ENCODE results near the gene SARNP. TPM values are rescaled to one million over a fixed set of nuclear protein-coding genes. Genes with fewer than 3 reads are reported as not detected.

The SARNP gene
- total and polyA plus RNA-seq, 10 of the 15 experiments (the other 5 are each of a cell fraction or from before 2014, with no cell fraction given): 77.6 to 445 (median 188) TPM

GRCh38 chr12:55728939-55729818, 88.3 kb downstream of the SARNP start, which contains the start of gene CD63 (continued):
- TF ChIP-seq TCF12 (IDR thresholded peaks at IDR 0.05; ENCODE audit: low read depth, low read length): peak; percentile 67; the same call in 1 of the 2 replicates
- no peak for TF ChIP-seq SREBF2 (IDR thresholded peaks at IDR 0.05; ENCODE audit: low read length)
- no peak for TF ChIP-seq WRNIP1 (IDR thresholded peaks at IDR 0.05; ENCODE audit: borderline replicate concordance, low read depth, low read length)
- TF ChIP-seq HDAC6 (IDR thresholded peaks at IDR 0.05; ENCODE audit: unreplicated experiment): no peak
- no peak for TF ChIP-seq JUNB (IDR thresholded peaks at IDR 0.05)
- TF ChIP-seq SMARCA5 (IDR thresholded peaks at IDR 0.05): peak; percentile 63; the same call in 1 of the 2 replicates
- TF ChIP-seq, protein P1, sequence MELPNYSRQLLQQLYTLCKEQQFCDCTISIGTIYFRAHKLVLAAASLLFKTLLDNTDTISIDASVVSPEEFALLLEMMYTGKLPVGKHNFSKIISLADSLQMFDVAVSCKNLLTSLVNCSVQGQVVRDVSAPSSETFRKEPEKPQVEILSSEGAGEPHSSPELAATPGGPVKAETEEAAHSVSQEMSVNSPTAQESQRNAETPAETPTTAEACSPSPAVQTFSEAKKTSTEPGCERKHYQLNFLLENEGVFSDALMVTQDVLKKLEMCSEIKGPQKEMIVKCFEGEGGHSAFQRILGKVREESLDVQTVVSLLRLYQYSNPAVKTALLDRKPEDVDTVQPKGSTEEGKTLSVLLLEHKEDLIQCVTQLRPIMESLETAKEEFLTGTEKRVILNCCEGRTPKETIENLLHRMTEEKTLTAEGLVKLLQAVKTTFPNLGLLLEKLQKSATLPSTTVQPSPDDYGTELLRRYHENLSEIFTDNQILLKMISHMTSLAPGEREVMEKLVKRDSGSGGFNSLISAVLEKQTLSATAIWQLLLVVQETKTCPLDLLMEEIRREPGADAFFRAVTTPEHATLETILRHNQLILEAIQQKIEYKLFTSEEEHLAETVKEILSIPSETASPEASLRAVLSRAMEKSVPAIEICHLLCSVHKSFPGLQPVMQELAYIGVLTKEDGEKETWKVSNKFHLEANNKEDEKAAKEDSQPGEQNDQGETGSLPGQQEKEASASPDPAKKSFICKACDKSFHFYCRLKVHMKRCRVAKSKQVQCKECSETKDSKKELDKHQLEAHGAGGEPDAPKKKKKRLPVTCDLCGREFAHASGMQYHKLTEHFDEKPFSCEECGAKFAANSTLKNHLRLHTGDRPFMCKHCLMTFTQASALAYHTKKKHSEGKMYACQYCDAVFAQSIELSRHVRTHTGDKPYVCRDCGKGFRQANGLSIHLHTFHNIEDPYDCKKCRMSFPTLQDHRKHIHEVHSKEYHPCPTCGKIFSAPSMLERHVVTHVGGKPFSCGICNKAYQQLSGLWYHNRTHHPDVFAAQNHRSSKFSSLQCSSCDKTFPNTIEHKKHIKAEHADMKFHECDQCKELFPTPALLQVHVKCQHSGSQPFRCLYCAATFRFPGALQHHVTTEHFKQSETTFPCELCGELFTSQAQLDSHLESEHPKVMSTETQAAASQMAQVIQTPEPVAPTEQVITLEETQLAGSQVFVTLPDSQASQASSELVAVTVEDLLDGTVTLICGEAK (IDR thresholded peaks at IDR 0.05; ENCODE audit: borderline replicate concordance): no peak
- peak; percentile 74 for TF ChIP-seq POLR2AphosphoS5 (IDR thresholded peaks at IDR 0.05; ENCODE audit: low read length)
- no peak for TF ChIP-seq SMAD1 (IDR thresholded peaks at IDR 0.05; ENCODE audit: low read depth, partially characterized antibody)
- TF ChIP-seq CREM (IDR thresholded peaks at IDR 0.05; ENCODE audit: low read depth): peak; percentile 56
- no peak for TF ChIP-seq ESRRA (IDR thresholded peaks at IDR 0.05; ENCODE audit: low read length)
- no peak for TF ChIP-seq E2F4 (IDR thresholded peaks at IDR 0.05; ENCODE audit: low read depth, low read length)
- no peak for TF ChIP-seq ZZZ3 (IDR thresholded peaks at IDR 0.05; ENCODE audit: control insufficient read depth, insufficient read length, low read depth)
- TF ChIP-seq, protein P2, sequence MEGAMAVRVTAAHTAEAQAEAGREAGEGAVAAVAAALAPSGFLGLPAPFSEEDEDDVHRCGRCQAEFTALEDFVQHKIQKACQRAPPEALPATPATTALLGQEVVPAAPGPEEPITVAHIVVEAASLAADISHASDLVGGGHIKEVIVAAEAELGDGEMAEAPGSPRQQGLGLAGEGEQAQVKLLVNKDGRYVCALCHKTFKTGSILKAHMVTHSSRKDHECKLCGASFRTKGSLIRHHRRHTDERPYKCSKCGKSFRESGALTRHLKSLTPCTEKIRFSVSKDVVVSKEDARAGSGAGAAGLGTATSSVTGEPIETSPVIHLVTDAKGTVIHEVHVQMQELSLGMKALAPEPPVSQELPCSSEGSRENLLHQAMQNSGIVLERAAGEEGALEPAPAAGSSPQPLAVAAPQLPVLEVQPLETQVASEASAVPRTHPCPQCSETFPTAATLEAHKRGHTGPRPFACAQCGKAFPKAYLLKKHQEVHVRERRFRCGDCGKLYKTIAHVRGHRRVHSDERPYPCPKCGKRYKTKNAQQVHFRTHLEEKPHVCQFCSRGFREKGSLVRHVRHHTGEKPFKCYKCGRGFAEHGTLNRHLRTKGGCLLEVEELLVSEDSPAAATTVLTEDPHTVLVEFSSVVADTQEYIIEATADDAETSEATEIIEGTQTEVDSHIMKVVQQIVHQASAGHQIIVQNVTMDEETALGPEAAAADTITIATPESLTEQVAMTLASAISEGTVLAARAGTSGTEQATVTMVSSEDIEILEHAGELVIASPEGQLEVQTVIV (IDR thresholded peaks at IDR 0.05; ENCODE audit: borderline replicate concordance, partially characterized antibody): peak; percentile 57
- no peak for TF ChIP-seq FOXK2 (IDR thresholded peaks at IDR 0.05)
- no peak for TF ChIP-seq CUX1 (IDR thresholded peaks at IDR 0.05; ENCODE audit: insufficient replicate concordance, low read depth, low read length)
- no peak for TF ChIP-seq ZNF622 (IDR thresholded peaks at IDR 0.05)

Data from GM12878 (cell line).